HUDEP-2 (cell line): ENCODE results near the gene SETD7.

Experiments
- DNase-seq, 76 experiments: peaks; one replicate each; lab custom pipeline; 2025; ENCODE audit not compliant: unreplicated experiment in 76 of 76; lab: John Stamatoyannopoulos, UW

The SETD7 gene

GRCh38 chr4:139556071-139556723, at the start of gene SETD7:
SETD7 (minus strand) TSS chr4:139556219; CDS start chr4:139556137, 82 bp downstream.
- DNase-seq, result peak in 70 of 76 experiments; percentile 4 to 77 (median 50)

- DNase-seq, result no peak
Measured at GRCh38 chr4:139605516-139605915, 49.5 kb upstream of the SETD7 start.

- DNase-seq, result peak in 29 of 76 experiments; percentile 1 to 60 (median 20)
Measured at GRCh38 chr4:139603576-139604410, 47.8 kb upstream of the SETD7 start.

- no peak for DNase-seq
Measured at GRCh38 chr4:139602776-139603360, 46.8 kb upstream of the SETD7 start.

- DNase-seq, result no peak
Measured at GRCh38 chr4:139600662-139601061, 44.6 kb upstream of the SETD7 start.

- DNase-seq, result no peak
Measured at GRCh38 chr4:139599594-139600374, 43.8 kb upstream of the SETD7 start.

- DNase-seq, result no peak
Measured at GRCh38 chr4:139599076-139599475, 43.1 kb upstream of the SETD7 start.

GRCh38 chr4:139596684-139597279, 40.8 kb upstream of the SETD7 start:
- no peak for DNase-seq

GRCh38 chr4:139596034-139596683, 40.1 kb upstream of the SETD7 start:
- no peak for DNase-seq

- no peak for DNase-seq
Measured at GRCh38 chr4:139594591-139595185, 38.7 kb upstream of the SETD7 start.

GRCh38 chr4:139593091-139593564, 37.1 kb upstream of the SETD7 start:
- no peak for DNase-seq

- DNase-seq, result peak in 21 of 76 experiments; percentile 2 to 36 (median 10)
Measured at GRCh38 chr4:139589336-139590018, 33.5 kb upstream of the SETD7 start.

GRCh38 chr4:139587446-139587845, 31.4 kb upstream of the SETD7 start:
- no peak for DNase-seq

GRCh38 chr4:139585473-139585872, 29.5 kb upstream of the SETD7 start:
- DNase-seq, result no peak

- no peak for DNase-seq
Measured at GRCh38 chr4:139584784-139585183, 28.8 kb upstream of the SETD7 start.

GRCh38 chr4:139584013-139584412, 28.0 kb upstream of the SETD7 start:
- DNase-seq, result no peak

GRCh38 chr4:139582044-139582443, 26.0 kb upstream of the SETD7 start:
- peak in 1 of 76 experiments; percentile 1 for DNase-seq

- no peak for DNase-seq
Measured at GRCh38 chr4:139581096-139581495, 25.1 kb upstream of the SETD7 start.

GRCh38 chr4:139576219-139576618, 20.2 kb upstream of the SETD7 start:
- no peak for DNase-seq
